H1 (cell line): Measurements from ENCODE around the gene GPR135. TPM values are rescaled to one million over a fixed set of nuclear protein-coding genes. Genes with fewer than 3 reads are reported as not detected.

Experiments
- CTCF ChIA-PET: fragments of 300-600 bp; sonication (Branson Sonifier 250); formaldehyde crosslinking; loops from one replicate; lab custom pipeline; 2021; ENCODE audit not compliant: partially characterized antibody; lab: Charles Lee
- POLR2A ChIA-PET: fragments of 300-600 bp; sonication (Branson Sonifier 250); formaldehyde crosslinking; loops from one replicate; lab custom pipeline; 2021; ENCODE audit warnings: inconsistent platforms; ENCODE audit not compliant: partially characterized antibody; lab: Charles Lee
- DNase-seq, 2 experiments: peaks; one replicate each; pipeline versions ENCODE4 v3.0.0 to v3.0.0-alpha.2; 2010 to 2022; ENCODE audit warnings: low spot score in 2 of 2, low read depth in 1 of 2, mixed read lengths in 1 of 2
- FAIRE-seq: peaks from 2 replicates; lab custom pipeline; 2011; peaks lifted over from hg19 to GRCh38; lab: Jason Lieb, UNC
- H2AFZ ChIP-seq: 2 replicates; pipeline ENCODE4 v1.8.1; 2012; ENCODE audit warnings: low read length, inconsistent platforms
- H2AK5ac ChIP-seq: 2 replicates; pipeline ENCODE4 v1.6.1; 2013; ENCODE audit warnings: low read depth, low read length
- H2BK120ac ChIP-seq: replicated peaks from 2 replicates; pipeline ENCODE3; 2013; ENCODE audit warnings: low read depth, low read length, inconsistent platforms
- H2BK12ac ChIP-seq: 2 replicates; pipeline ENCODE4 v1.6.1; 2013; ENCODE audit warnings: low read depth, low read length
- H2BK15ac ChIP-seq: 2 replicates; pipeline ENCODE4 v1.6.1; 2013; ENCODE audit warnings: low read length
- H2BK20ac ChIP-seq: 2 replicates; pipeline ENCODE4 v1.6.1; 2013; ENCODE audit warnings: low read length
- H2BK5ac ChIP-seq: 2 replicates; pipeline ENCODE4 v1.6.1; 2013; ENCODE audit warnings: low read depth, low read length
- H3K14ac ChIP-seq: 2 replicates; pipeline ENCODE4 v1.6.1; 2013; ENCODE audit warnings: inconsistent platforms; ENCODE audit not compliant: insufficient read length
- H3K18ac ChIP-seq: 2 replicates; pipeline ENCODE4 v1.6.1; 2013; ENCODE audit warnings: low read length; ENCODE audit errors: extremely low read depth
- H3K23ac ChIP-seq: 2 replicates; pipeline ENCODE4 v1.6.1; 2013; ENCODE audit warnings: inconsistent platforms; ENCODE audit not compliant: insufficient read length
- H3K23me2 ChIP-seq: 2 replicates; pipeline ENCODE4 v1.6.1; 2013; ENCODE audit warnings: low read depth, low read length
- H3K27ac ChIP-seq: 2 replicates; pipeline ENCODE4 v1.6.1; 2011; ENCODE audit warnings: low read depth, low read length, inconsistent platforms
- H3K27me3 ChIP-seq, 4 experiments: replicated peaks in 1 of 4; 1 replicate in 1 of 4; 2 replicates in 3 of 4; pipeline versions ENCODE4 v1.6.1 to v1.8.1; 2011 to 2013; ENCODE audit warnings: low read length in 3 of 4, mild to moderate bottlenecking in 3 of 4, inconsistent platforms in 2 of 4, mixed read lengths in 2 of 4, moderate library complexity in 1 of 4; ENCODE audit not compliant: control insufficient read depth in 3 of 4, insufficient read depth in 3 of 4; ENCODE audit errors: extremely low read depth in 1 of 4
- H3K36me3 ChIP-seq, 4 experiments: 2 replicates each; pipeline versions ENCODE4 v1.6.1 to v1.8.1; 2011 to 2013; ENCODE audit warnings: mild to moderate bottlenecking in 4 of 4, low read length in 3 of 4, moderate library complexity in 2 of 4, control low read depth in 1 of 4, inconsistent platforms in 1 of 4; ENCODE audit not compliant: insufficient read depth in 4 of 4, control insufficient read depth in 2 of 4
- H3K4ac ChIP-seq: replicated peaks from 2 replicates; pipeline ENCODE3; 2013; ENCODE audit warnings: low read length, low read depth, mixed read lengths, inconsistent platforms; ENCODE audit not compliant: insufficient read length
- H3K4me1 ChIP-seq, 4 experiments: replicated peaks in 1 of 4; 1 replicate in 1 of 4; 2 replicates in 3 of 4; pipeline versions ENCODE4 v1.6.1 to v1.8.1; 2011 to 2013; ENCODE audit warnings: low read length in 3 of 4, inconsistent platforms in 2 of 4, mixed read lengths in 1 of 4; ENCODE audit not compliant: insufficient read depth in 4 of 4, control insufficient read depth in 3 of 4
- H3K4me2 ChIP-seq, 2 experiments: 2 replicates each; pipeline versions ENCODE4 v1.6.1 to v1.8.1; 2011 to 2013; ENCODE audit warnings: low read depth in 2 of 2, low read length in 2 of 2, control low read depth in 1 of 2, inconsistent platforms in 1 of 2, mild to moderate bottlenecking in 1 of 2; ENCODE audit not compliant: insufficient read depth in 1 of 2
- H3K4me3 ChIP-seq, 4 experiments: fragments of 200-600, 300-600 bp in 1 of 4; sonication (generic), shearing (Covaris generic), sonication (Bioruptor Twin) in 1 of 4; 2 replicates each; pipeline versions ENCODE4 v1.5.1 to v1.8.1; 2011 to 2016; ENCODE audit warnings: low read length in 4 of 4, low read depth in 3 of 4, control low read depth in 2 of 4, inconsistent platforms in 2 of 4, mild to moderate bottlenecking in 2 of 4, mixed read lengths in 1 of 4, moderate library complexity in 1 of 4; ENCODE audit not compliant: insufficient read depth in 2 of 4; ENCODE audit errors: extremely low read depth in 1 of 4
- H3K56ac ChIP-seq: replicated peaks from 2 replicates; pipeline ENCODE3; 2013; ENCODE audit warnings: low read depth, mild to moderate bottlenecking, mixed read lengths, low read length, inconsistent platforms; ENCODE audit not compliant: insufficient read length
- H3K79me1 ChIP-seq: 2 replicates; pipeline ENCODE4 v1.6.1; 2013; ENCODE audit warnings: low read depth, low read length, control low read depth
- H3K79me2 ChIP-seq, 2 experiments: 2 replicates each; pipeline versions ENCODE4 v1.6.1 to v1.8.1; 2012 to 2013; ENCODE audit warnings: low read length in 2 of 2, mild to moderate bottlenecking in 2 of 2, inconsistent platforms in 1 of 2; ENCODE audit not compliant: insufficient read depth in 2 of 2, control insufficient read depth in 1 of 2
- H3K9ac ChIP-seq, 4 experiments: replicated peaks in 1 of 4; 1 replicate in 1 of 4; 2 replicates in 3 of 4; pipeline versions ENCODE4 v1.6.1 to v1.8.1; 2011 to 2013; ENCODE audit warnings: low read depth in 3 of 4, low read length in 3 of 4, control low read depth in 2 of 4, mild to moderate bottlenecking in 2 of 4, moderate library complexity in 2 of 4, inconsistent platforms in 1 of 4; ENCODE audit errors: extremely low read depth in 1 of 4
- H3K9me3 ChIP-seq, 2 experiments: 2 replicates each; pipeline versions ENCODE4 v1.6.1 to v1.8.1; 2012 to 2013; ENCODE audit warnings: mild to moderate bottlenecking in 2 of 2, moderate library complexity in 2 of 2, control low read depth in 1 of 2, inconsistent platforms in 1 of 2, low read depth in 1 of 2, low read length in 1 of 2, mixed read lengths in 1 of 2; ENCODE audit not compliant: insufficient read depth in 2 of 2
- H4K20me1 ChIP-seq, 2 experiments: replicated peaks in 1 of 2; 2 replicates each; pipeline versions ENCODE3 to v1.8.1; 2011 to 2013; ENCODE audit warnings: inconsistent platforms in 2 of 2, low read length in 2 of 2, mild to moderate bottlenecking in 1 of 2; ENCODE audit not compliant: insufficient read depth in 2 of 2, control insufficient read depth in 1 of 2
- H4K5ac ChIP-seq: 2 replicates; pipeline ENCODE4 v1.6.1; 2013; ENCODE audit warnings: low read length, low read depth, mixed read lengths, inconsistent platforms; ENCODE audit not compliant: insufficient read length
- H4K8ac ChIP-seq: 2 replicates; pipeline ENCODE4 v1.8.0; 2013; ENCODE audit warnings: mild to moderate bottlenecking, moderate library complexity, low read length, inconsistent platforms; ENCODE audit not compliant: insufficient read depth; ENCODE audit errors: extremely low read depth
- H4K91ac ChIP-seq: replicated peaks from 2 replicates; pipeline ENCODE3; 2013; ENCODE audit warnings: low read length, mixed read lengths, inconsistent platforms; ENCODE audit not compliant: insufficient read length
- CBX5 ChIP-seq: fragments of 300-800, 300-1000 bp; sonication (generic); IDR thresholded peaks from 2 replicates; pipeline ENCODE4 v1.7.1; 2016; ENCODE audit warnings: antibody characterized with exemption, low read length, low read depth
- CBX8 ChIP-seq: fragments of 300-800, 300-1000 bp; sonication (generic); IDR thresholded peaks from 2 replicates; pipeline ENCODE4 v1.7.1; 2016; ENCODE audit warnings: low read depth, low read length, borderline replicate concordance
- CHD1 ChIP-seq: IDR thresholded peaks from 2 replicates; pipeline ENCODE4 v1.6.1; 2012; ENCODE audit warnings: low read depth, low read length, improper control_type of control experiment
- HDAC2 ChIP-seq, 2 experiments: fragments of 300-600 bp in 1 of 2; sonication (generic) in 1 of 2; IDR thresholded peaks; 2 replicates each; pipeline ENCODE4 v1.6.1; 2011 to 2012; ENCODE audit warnings: low read depth in 2 of 2, low read length in 2 of 2, mild to moderate bottlenecking in 2 of 2, moderate library complexity in 2 of 2, borderline replicate concordance in 1 of 2, inconsistent platforms in 1 of 2
- HDAC6 ChIP-seq: IDR thresholded peaks from one replicate; pipeline ENCODE4 v1.7.1; 2012; ENCODE audit warnings: low read depth, mild to moderate bottlenecking, inconsistent platforms, low read length, moderate library complexity
- MAFK ChIP-seq: IDR thresholded peaks from 2 replicates; pipeline ENCODE4 v1.6.1; 2012; ENCODE audit warnings: low read depth, mild to moderate bottlenecking, improper control_type of control experiment, low read length
- NRF1 ChIP-seq: IDR thresholded peaks from 2 replicates; pipeline ENCODE4 v1.6.1; 2011; ENCODE audit warnings: mild to moderate bottlenecking, low read depth, low read length, improper control_type of control experiment
- SP4 ChIP-seq: IDR thresholded peaks from 2 replicates; pipeline ENCODE4 v1.6.1; 2012; ENCODE audit warnings: low read length, inconsistent platforms
- TAF1 ChIP-seq: IDR thresholded peaks from 2 replicates; pipeline ENCODE4 v1.6.1; 2011; ENCODE audit warnings: mild to moderate bottlenecking, low read depth, low read length
- WGBS, 2 experiments: shearing (Covaris generic) in 1 of 2; methylation state at CpG; one replicate each; pipeline versions ENCODE4 v1.1.6 to v1.1.7; 2013 to 2015; ENCODE audit warnings: low lambda C conversion rate in 2 of 2, mixed read lengths in 2 of 2, inconsistent platforms in 1 of 2, low coverage in 1 of 2, missing lambda C conversion rate in 1 of 2; ENCODE audit not compliant: insufficient replicate concordance in 2 of 2, insufficient coverage in 1 of 2, insufficient read length in 1 of 2; ENCODE audit errors: extremely low coverage in 1 of 2, missing lambda C conversion rate in 1 of 2; 5-methylcytosine and 5-hydroxymethylcytosine counted together
- polyA plus RNA-seq, 7 experiments: library from polyadenylated mRNA; depleted of rRNA in 3 of 7; stranded (reverse) in 5 of 7; unstranded in 2 of 7; fragments of >200 nt in 5 of 7; fragments of 200-250 nt in 2 of 7; gene quantifications; 1 replicate in 5 of 7; 2 replicates in 1 of 7; 4 replicates in 1 of 7; pipeline versions ENCODE4 v1.2.1 to v1.2.3, GENCODE V29; 2011 to 2013; ENCODE audit warnings: missing spikeins in 2 of 7, mixed read lengths in 2 of 7
- total RNA-seq: library from RNA; stranded (reverse); fragmentation: NEBNext Ultra II Directional; extraction: Animal tissue kit (Norgen Biotek cat#: 25700); gene quantifications from 2 replicates; pipeline ENCODE4 v1.2.1, GENCODE V29; 2021

GPR135 gene
- total and polyA plus RNA-seq, 2 of the 8 experiments (the other 6 are each of a cell fraction or from before 2014, with no cell fraction given): 0.48 to 1.1 TPM

- no peak overlapping the region for H3K14ac ChIP-seq
- CTCF ChIA-PET: interaction anchor here (1.3 to 1.9 kb wide), 2 partner anchors 11 to 51 kb away, joined by 4 to 5 read pairs; no protein-coding TSS in a partner anchor
- TF ChIP-seq TAF1 (no peak), CBX8 (no peak), HDAC2 (IDR thresholded peaks at IDR 0.05; ENCODE audit: borderline replicate concordance in 1 of 2, low read depth in 2 of 2, low read length in 2 of 2) (no peak), CHD1 (no peak), SP4 (no peak), NRF1 (no peak), CBX5 (no peak), HDAC6 (no peak), MAFK (no peak)
- TF ChIP-seq, all 59 proteins: peak for 0
Measured at GRCh38 chr14:59461891-59462290, 3.3 kb downstream of the GPR135 start.

More at GRCh38 chr14:59461891-59462290, 3.3 kb downstream of the GPR135 start:
- Histone ChIP-seq H3K23ac (no peak overlapping the region), H2BK15ac (no peak overlapping the region), H4K20me1 (peaks cover 0 to 7% of the 10 kb centered on the region in 2 experiments), H4K8ac (no peak overlapping the region), H3K18ac (no peak overlapping the region), H2AFZ (no peak overlapping the region), H4K91ac (no peak overlapping the region), H3K4ac (no peak overlapping the region), H3K27me3 (peaks cover 0 to 23% (median 13%) of the 10 kb centered on the region in 4 experiments; a peak in 6 of 7 replicates), H3K4me2 (no peak overlapping the region), H2BK20ac (no peak overlapping the region), H3K79me2 (no peaks in the 10 kb centered on the region), H3K56ac (no peak overlapping the region), H2BK5ac (no peak overlapping the region), H4K5ac (no peak overlapping the region), H3K4me1 (peaks cover 0 to 10% (median 4%) of the 10 kb centered on the region in 4 experiments; a peak in 4 of 7 replicates), H2BK12ac (no peak overlapping the region), H3K9me3 (no peaks in the 10 kb centered on the region; a peak in 1 of 4 replicates), H3K36me3 (no peaks in the 10 kb centered on the region; a peak in 1 of 8 replicates), H3K4me3 (no peak overlapping the region), H2BK120ac (no peak overlapping the region), H3K79me1 (no peaks in the 10 kb centered on the region), H2AK5ac (no peak overlapping the region), H3K27ac (no peak overlapping the region), H3K23me2 (peaks cover 15% of the 10 kb centered on the region; the same call in 1 of the 2 replicates), H3K9ac (no peak overlapping the region)
- FAIRE-seq: no peak
- DNase-seq: no peak
- 90% methylated on average over 1 of the region's 1 CpG; no CpG with 5 or more reads in 1 of the 2 experiments for WGBS, 2 experiments
- POLR2A ChIA-PET: no interaction called here
